ENCODE data around the gene HAT1. TPM values are rescaled to one million over a fixed set of nuclear protein-coding genes. Genes with fewer than 3 reads are reported as not detected.

HAT1 gene
- total and polyA plus RNA-seq, 10 of the 15 experiments (the other 5 are each of a cell fraction or from before 2014, with no cell fraction given) = 60.0 to 225 (median 130) TPM

DNA sequence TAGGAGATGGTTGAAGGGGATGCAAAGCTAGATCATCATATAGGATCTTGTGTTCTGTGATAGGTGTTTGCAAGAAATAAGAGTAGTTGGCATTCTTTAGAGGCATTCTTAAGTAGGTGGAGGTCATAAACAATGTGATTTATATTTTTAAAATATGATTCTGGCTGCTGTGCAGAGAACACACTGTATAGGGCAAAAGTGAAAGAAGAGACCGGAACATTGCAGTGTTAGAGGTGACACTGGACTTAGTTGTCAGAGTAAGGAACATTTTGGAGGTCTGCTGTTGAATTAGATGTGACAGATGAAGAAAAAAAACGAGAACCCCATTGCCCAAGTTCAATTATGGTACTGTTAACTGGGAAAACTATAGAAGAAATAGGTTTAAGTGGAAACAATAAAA, 37.7 kb downstream of the HAT1 start (continued):
- TF ChIP-seq ZNF274 (IDR thresholded peaks at IDR 0.05; ENCODE audit: insufficient read depth, insufficient read length) (no peak), ASH2L (IDR thresholded peaks at IDR 0.05; ENCODE audit: borderline replicate concordance, low read depth) (no peak)

DNA sequence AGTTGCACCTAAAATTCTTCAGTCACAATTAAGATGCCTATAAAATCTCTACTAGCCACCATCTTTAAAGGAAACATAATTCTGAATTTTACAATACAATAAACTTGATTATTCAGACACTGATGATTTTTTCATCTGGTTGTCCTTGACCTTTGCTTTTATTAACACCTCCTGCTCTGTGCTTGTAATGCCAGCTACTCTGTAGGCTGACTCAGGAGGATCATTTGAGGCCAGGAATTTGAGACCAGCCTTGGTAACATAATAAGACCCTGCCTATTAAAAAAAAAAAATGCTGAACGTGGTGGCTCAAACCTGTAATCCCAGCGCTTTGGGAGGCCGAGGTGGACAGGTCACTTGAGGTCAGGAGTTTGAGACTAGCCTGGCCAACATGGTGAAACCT, 38.3 kb downstream of the HAT1 start:
- Histone ChIP-seq H3K9me3 (replicated peaks; ENCODE audit: control insufficient read depth, insufficient read depth, low read length) (no peaks in the 10 kb centered on the region; the same call in 2 of the 3 replicates), H3K27me3 (replicated peaks in 1 of 2; ENCODE audit: control insufficient read depth in 2 of 2, insufficient read depth in 2 of 2, low read length in 1 of 2) (no peaks in the 10 kb centered on the region), H3K4me3 (no peak overlapping the region), H3K27ac (ENCODE audit: control insufficient read depth, insufficient read depth) (no peak overlapping the region), H2AFZ (ENCODE audit: control insufficient read depth, low read depth, low read length) (no peak overlapping the region), H3K4me1 (ENCODE audit: control insufficient read depth, insufficient read depth, low read length) (no peaks in the 10 kb centered on the region), H4K20me1 (ENCODE audit: control insufficient read depth, insufficient read depth) (no peaks in the 10 kb centered on the region), H3K36me3 (ENCODE audit: control insufficient read depth in 2 of 2, insufficient read depth in 2 of 2, low read length in 1 of 2) (peaks cover 3 to 5% of the 10 kb centered on the region in 2 experiments; a peak in 2 of 4 replicates), H3K4me2 (ENCODE audit: control insufficient read depth, insufficient read depth) (no peak overlapping the region), H3K79me2 (ENCODE audit: control insufficient read depth, insufficient read depth, low read length) (no peaks in the 10 kb centered on the region), H3K9ac (ENCODE audit: control insufficient read depth, insufficient read depth, low read length) (no peak overlapping the region)
- SMC1A ChIA-PET (ENCODE audit: uncharacterized antibody, unreplicated experiment) = no interaction called here
- CTCF ChIA-PET = interaction anchor here (1.1 to 1.2 kb wide), 2 partner anchors 9 to 257 kb away, joined by 3 read pairs; no protein-coding TSS in a partner anchor
- no peak for ATAC-seq
- 92% methylated on average over 3 of the region's 3 CpGs for WGBS (ENCODE audit: insufficient coverage, insufficient replicate concordance, low lambda C conversion rate, missing lambda C conversion rate)
- RAD21 ChIA-PET (ENCODE audit: unreplicated experiment) = no interaction called here
- intact Hi-C loops (cut with micrococcal nuclease; ENCODE audit: unreplicated experiment) = no loop called here
- in situ Hi-C loops (cut with MboI) = no loop called here
- TF ChIP-seq, protein P1, sequence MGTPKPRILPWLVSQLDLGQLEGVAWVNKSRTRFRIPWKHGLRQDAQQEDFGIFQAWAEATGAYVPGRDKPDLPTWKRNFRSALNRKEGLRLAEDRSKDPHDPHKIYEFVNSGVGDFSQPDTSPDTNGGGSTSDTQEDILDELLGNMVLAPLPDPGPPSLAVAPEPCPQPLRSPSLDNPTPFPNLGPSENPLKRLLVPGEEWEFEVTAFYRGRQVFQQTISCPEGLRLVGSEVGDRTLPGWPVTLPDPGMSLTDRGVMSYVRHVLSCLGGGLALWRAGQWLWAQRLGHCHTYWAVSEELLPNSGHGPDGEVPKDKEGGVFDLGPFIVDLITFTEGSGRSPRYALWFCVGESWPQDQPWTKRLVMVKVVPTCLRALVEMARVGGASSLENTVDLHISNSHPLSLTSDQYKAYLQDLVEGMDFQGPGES (IDR thresholded peaks at IDR 0.05) = no peak
- TF ChIP-seq POLR2AphosphoS5 (IDR thresholded peaks at IDR 0.05; ENCODE audit: low read length) (no peak), CBFB (IDR thresholded peaks at IDR 0.05; ENCODE audit: low read depth) (no peak), KDM1A (IDR thresholded peaks at IDR 0.05; ENCODE audit: borderline replicate concordance) (no peak), CEBPB (IDR thresholded peaks at IDR 0.05; ENCODE audit: borderline replicate concordance in 1 of 2, low read depth in 2 of 2, low read length in 2 of 2) (no peak), SMAD1 (IDR thresholded peaks at IDR 0.05; ENCODE audit: low read depth, partially characterized antibody) (no peak), GATAD2B (conservative IDR thresholded peaks at IDR 0.05; ENCODE audit: low read depth) (no peak)
- TF ChIP-seq, protein P2, sequence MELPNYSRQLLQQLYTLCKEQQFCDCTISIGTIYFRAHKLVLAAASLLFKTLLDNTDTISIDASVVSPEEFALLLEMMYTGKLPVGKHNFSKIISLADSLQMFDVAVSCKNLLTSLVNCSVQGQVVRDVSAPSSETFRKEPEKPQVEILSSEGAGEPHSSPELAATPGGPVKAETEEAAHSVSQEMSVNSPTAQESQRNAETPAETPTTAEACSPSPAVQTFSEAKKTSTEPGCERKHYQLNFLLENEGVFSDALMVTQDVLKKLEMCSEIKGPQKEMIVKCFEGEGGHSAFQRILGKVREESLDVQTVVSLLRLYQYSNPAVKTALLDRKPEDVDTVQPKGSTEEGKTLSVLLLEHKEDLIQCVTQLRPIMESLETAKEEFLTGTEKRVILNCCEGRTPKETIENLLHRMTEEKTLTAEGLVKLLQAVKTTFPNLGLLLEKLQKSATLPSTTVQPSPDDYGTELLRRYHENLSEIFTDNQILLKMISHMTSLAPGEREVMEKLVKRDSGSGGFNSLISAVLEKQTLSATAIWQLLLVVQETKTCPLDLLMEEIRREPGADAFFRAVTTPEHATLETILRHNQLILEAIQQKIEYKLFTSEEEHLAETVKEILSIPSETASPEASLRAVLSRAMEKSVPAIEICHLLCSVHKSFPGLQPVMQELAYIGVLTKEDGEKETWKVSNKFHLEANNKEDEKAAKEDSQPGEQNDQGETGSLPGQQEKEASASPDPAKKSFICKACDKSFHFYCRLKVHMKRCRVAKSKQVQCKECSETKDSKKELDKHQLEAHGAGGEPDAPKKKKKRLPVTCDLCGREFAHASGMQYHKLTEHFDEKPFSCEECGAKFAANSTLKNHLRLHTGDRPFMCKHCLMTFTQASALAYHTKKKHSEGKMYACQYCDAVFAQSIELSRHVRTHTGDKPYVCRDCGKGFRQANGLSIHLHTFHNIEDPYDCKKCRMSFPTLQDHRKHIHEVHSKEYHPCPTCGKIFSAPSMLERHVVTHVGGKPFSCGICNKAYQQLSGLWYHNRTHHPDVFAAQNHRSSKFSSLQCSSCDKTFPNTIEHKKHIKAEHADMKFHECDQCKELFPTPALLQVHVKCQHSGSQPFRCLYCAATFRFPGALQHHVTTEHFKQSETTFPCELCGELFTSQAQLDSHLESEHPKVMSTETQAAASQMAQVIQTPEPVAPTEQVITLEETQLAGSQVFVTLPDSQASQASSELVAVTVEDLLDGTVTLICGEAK (IDR thresholded peaks at IDR 0.05; ENCODE audit: borderline replicate concordance) = no peak
- no TSS peak for BruUV-seq (replicated peaks)
- DNase-seq (ENCODE audit: low read depth, low spot score) = no peak
- POLR2A ChIA-PET = no interaction called here
- FAIRE-seq = no peak
